Neural progenitor cell (in vitro differentiated cells): ENCODE data around the gene RHOV.
A peak's percentile ranks its signal among the peaks of the same experiment; 100 is the strongest.

Experiments
- CTCF ChIP-seq: fragments of 200-600 bp; sonication (generic); IDR thresholded peaks from 2 replicates; pipeline ENCODE4 v1.5.1; 2017; ENCODE audit warnings: antibody characterized with exemption, mild to moderate bottlenecking
- EZH2 ChIP-seq: fragments of 200-600 bp; sonication (generic); IDR thresholded peaks from 2 replicates; pipeline ENCODE4 v1.6.1; 2017; ENCODE audit warnings: antibody characterized with exemption, mild to moderate bottlenecking, moderate library complexity
- EZH2phosphoT487 ChIP-seq: fragments of 200-600 bp; sonication (generic); IDR thresholded peaks from 2 replicates; pipeline ENCODE4 v1.6.1; 2017; ENCODE audit warnings: antibody characterized with exemption

- no peak for TF ChIP-seq EZH2phosphoT487
- TF ChIP-seq CTCF = peak; percentile 71
- TF ChIP-seq EZH2 = no peak
These were observed 32.3 kb upstream of the RHOV start for GRCh38 chr15:40906091-40906990.
